MM.1S (cell line): Measurements from ENCODE around the gene LPCAT3.

Experiments
- DNase-seq: peaks from one replicate; pipeline ENCODE4 v3.0.0-alpha.2; 2015
- H2AFZ ChIP-seq: fragments of 300-600 bp; sonication (generic); 2 replicates; pipeline ENCODE4 v1.6.0; 2016; ENCODE audit warnings: antibody characterized with exemption, low read length
- H3F3A ChIP-seq: fragments of 300-600 bp; sonication (generic); 2 replicates; pipeline ENCODE4 v1.6.1; 2016; ENCODE audit warnings: mild to moderate bottlenecking, antibody characterized with exemption, low read length, moderate library complexity, mixed read lengths; ENCODE audit not compliant: insufficient read depth
- H3K27ac ChIP-seq: fragments of 300-600 bp; sonication (generic); 2 replicates; pipeline ENCODE4 v1.5.1; 2016; ENCODE audit warnings: mild to moderate bottlenecking, low read length
- H3K27me3 ChIP-seq: fragments of 300-600 bp; sonication (generic); replicated peaks from 2 replicates; pipeline ENCODE4 v1.6.0; 2016; ENCODE audit warnings: low read length; ENCODE audit not compliant: insufficient read depth
- H3K36me3 ChIP-seq: fragments of 300-600 bp; sonication (generic); replicated peaks from 2 replicates; pipeline ENCODE4 v1.6.1; 2016; ENCODE audit warnings: mild to moderate bottlenecking, low read length, mixed read lengths; ENCODE audit not compliant: insufficient read depth
- H3K4me1 ChIP-seq: fragments of 300-600 bp; sonication (generic); 2 replicates; pipeline ENCODE4 v1.6.1; 2016; ENCODE audit warnings: low read length, mixed read lengths
- H3K4me2 ChIP-seq: fragments of 300-600 bp; sonication (generic); 2 replicates; pipeline ENCODE4 v1.6.0; 2016; ENCODE audit warnings: low read depth, low read length
- H3K4me3 ChIP-seq: fragments of 300-600 bp; sonication (generic); 2 replicates; pipeline ENCODE4 v1.5.1; 2016; ENCODE audit warnings: low read length, mixed read lengths
- H3K79me2 ChIP-seq: fragments of 300-600 bp; sonication (generic); 2 replicates; pipeline ENCODE4 v1.6.1; 2016; ENCODE audit warnings: mixed run types, low read length, mixed read lengths
- H3K9ac ChIP-seq: fragments of 300-600 bp; sonication (generic); 2 replicates; pipeline ENCODE4 v1.6.1; 2016; ENCODE audit warnings: low read length, mixed read lengths
- H3K9me2 ChIP-seq: fragments of 300-600 bp; sonication (generic); replicated peaks from 2 replicates; pipeline ENCODE4 v1.6.1; 2016; ENCODE audit warnings: mild to moderate bottlenecking, low read length, mixed read lengths; ENCODE audit not compliant: insufficient read depth
- H3K9me3 ChIP-seq: fragments of 300-600 bp; sonication (generic); replicated peaks from 2 replicates; pipeline ENCODE4 v1.6.1; 2016; ENCODE audit warnings: mild to moderate bottlenecking, low read length, mixed read lengths; ENCODE audit not compliant: insufficient read depth
- H4K20me1 ChIP-seq: fragments of 300-600 bp; sonication (generic); 2 replicates; pipeline ENCODE4 v1.6.1; 2016; ENCODE audit warnings: mild to moderate bottlenecking, low read length, moderate library complexity, mixed read lengths; ENCODE audit not compliant: insufficient read depth
- CTCF ChIP-seq: fragments of 300-600 bp; sonication (generic); IDR thresholded peaks from 2 replicates; pipeline ENCODE4 v1.5.1; 2016; ENCODE audit warnings: antibody characterized with exemption, low read length, mixed read lengths
- EZH2 ChIP-seq: fragments of 300-600 bp; sonication (generic); optimal IDR thresholded peaks from 2 replicates; pipeline ENCODE3; 2017; ENCODE audit warnings: low read depth, mild to moderate bottlenecking, antibody characterized with exemption, low read length, mixed read lengths
- EZH2phosphoT487 ChIP-seq: fragments of 300-600 bp; sonication (generic); IDR thresholded peaks from 2 replicates; pipeline ENCODE4 v1.6.1; 2018; ENCODE audit warnings: antibody characterized with exemption, low read length

LPCAT3 gene

GRCh38 chr12:7035463-7035862 lies 17.2 kb upstream of the LPCAT3 start:
- Histone ChIP-seq H3K4me1 (no peaks in the 10 kb centered on the region), H3K9ac (no peak overlapping the region), H3F3A (no peaks in the 10 kb centered on the region), H4K20me1 (no peaks in the 10 kb centered on the region), H3K36me3 (no peaks in the 10 kb centered on the region), H3K27me3 (no peaks in the 10 kb centered on the region), H3K27ac (no peak overlapping the region), H3K4me2 (no peak overlapping the region), H2AFZ (no peak overlapping the region), H3K79me2 (no peaks in the 10 kb centered on the region), H3K4me3 (no peak overlapping the region), H3K9me2 (no peaks in the 10 kb centered on the region), H3K9me3 (no peaks in the 10 kb centered on the region)
- TF ChIP-seq CTCF (no peak), EZH2 (no peak), EZH2phosphoT487 (no peak)
- no peak for DNase-seq

GRCh38 chr12:7034464-7034863 lies 16.2 kb upstream of the LPCAT3 start:
- Histone ChIP-seq H3K4me3 (no peak overlapping the region), H2AFZ (no peak overlapping the region)

GRCh38 chr12:7032990-7033389 lies 14.7 kb upstream of the LPCAT3 start:
- no peaks in the 10 kb centered on the region for H3K36me3 ChIP-seq
- TF ChIP-seq CTCF (no peak), EZH2phosphoT487 (no peak), EZH2 (no peak)
- no peaks in the 10 kb centered on the region for H3K4me1 ChIP-seq
- H2AFZ ChIP-seq, result no peak overlapping the region
- H3K4me3 ChIP-seq, result no peak overlapping the region
- DNase-seq, result no peak
- no peaks in the 10 kb centered on the region for H3K79me2 ChIP-seq
- no peaks in the 10 kb centered on the region for H4K20me1 ChIP-seq
- no peaks in the 10 kb centered on the region for H3K9me3 ChIP-seq
- no peak overlapping the region for H3K4me2 ChIP-seq
- H3K9me2 ChIP-seq, result no peaks in the 10 kb centered on the region
- H3K27me3 ChIP-seq, result no peaks in the 10 kb centered on the region
- no peak overlapping the region for H3K9ac ChIP-seq
- no peak overlapping the region for H3K27ac ChIP-seq
- no peaks in the 10 kb centered on the region for H3F3A ChIP-seq

More at GRCh38 chr12:7034464-7034863, 16.2 kb upstream of the LPCAT3 start:
- Histone ChIP-seq H3K4me2 (no peak overlapping the region), H3F3A (no peaks in the 10 kb centered on the region), H3K27me3 (no peaks in the 10 kb centered on the region), H3K9ac (no peak overlapping the region), H3K9me3 (no peaks in the 10 kb centered on the region), H3K79me2 (no peaks in the 10 kb centered on the region), H4K20me1 (no peaks in the 10 kb centered on the region), H3K27ac (no peak overlapping the region), H3K4me1 (no peaks in the 10 kb centered on the region), H3K9me2 (no peaks in the 10 kb centered on the region), H3K36me3 (no peaks in the 10 kb centered on the region)
- TF ChIP-seq CTCF, result no peak
- no peak for DNase-seq
